B cell (primary cell): ENCODE results near the gene INPP4A. TPM values are rescaled to one million over a fixed set of nuclear protein-coding genes. Genes with fewer than 3 reads are reported as not detected.

Experiments used
- ATAC-seq: fragments of 200-7000 bp; cut with Tn5 transposase; one replicate; pipeline ENCODE4 v1.10.0; 2021; ENCODE audit warnings: low read depth, mild to moderate bottlenecking, moderate number of reproducible peaks, moderate library complexity
- CTCF ChIA-PET: fragments of 350-600 bp; sonication (Branson Sonifier 250); formaldehyde crosslinking; loops from one replicate; lab custom pipeline; 2021; ENCODE audit warnings: antibody characterized with exemption, inconsistent platforms; lab: Charles Lee
- POLR2A ChIA-PET: fragments of 350-600 bp; sonication (Branson Sonifier 250); formaldehyde crosslinking; loops from one replicate; lab custom pipeline; 2021; ENCODE audit warnings: antibody characterized with exemption; lab: Charles Lee
- DNase-seq: peaks from one replicate; pipeline ENCODE4 v3.0.0; 2013
- H2AFZ ChIP-seq: 2 replicates; pipeline ENCODE4 v1.6.1; 2012; ENCODE audit warnings: mild to moderate bottlenecking, low read depth, low read length; ENCODE audit not compliant: insufficient read depth, poor library complexity, severe bottlenecking
- H3K27ac ChIP-seq, 2 donors: 1 replicate in 1 of 2; 2 replicates in 1 of 2; pipeline ENCODE4 v1.5.1; 2012 to 2013; ENCODE audit warnings: low read length in 2 of 2, mild to moderate bottlenecking in 2 of 2, moderate library complexity in 1 of 2
- H3K27me3 ChIP-seq, 4 experiments: fragments of 200-600 bp in 1 of 4; sonication (generic) in 1 of 4; replicated peaks in 1 of 4; 1 replicate in 2 of 4; 2 replicates in 2 of 4; pipeline versions ENCODE4 v1.6.1 to v1.7.0; 2013 to 2016; ENCODE audit warnings: low read length in 3 of 4, mild to moderate bottlenecking in 2 of 4, mixed read lengths in 1 of 4, moderate library complexity in 1 of 4; ENCODE audit not compliant: insufficient read depth in 4 of 4, control insufficient read depth in 3 of 4; ENCODE audit errors: control extremely low read depth in 1 of 4
- H3K36me3 ChIP-seq, 2 experiments: replicated peaks in 1 of 2; 1 replicate in 1 of 2; 2 replicates in 1 of 2; pipeline versions ENCODE4 v1.6.1 to v1.7.1; 2013; ENCODE audit warnings: low read length in 1 of 2; ENCODE audit not compliant: insufficient read depth in 2 of 2, control insufficient read depth in 1 of 2; ENCODE audit errors: control extremely low read depth in 1 of 2, extremely low read depth in 1 of 2
- H3K4me1 ChIP-seq, 2 donors: fragments of 200-600 bp in 1 of 2; sonication (generic) in 1 of 2; 1 replicate in 1 of 2; 2 replicates in 1 of 2; pipeline versions ENCODE4 v1.5.1 to v1.6.1; 2013 to 2017; ENCODE audit warnings: low read length in 2 of 2; ENCODE audit not compliant: control insufficient read depth in 2 of 2, insufficient read depth in 2 of 2
- H3K4me2 ChIP-seq: replicated peaks from 2 replicates; pipeline ENCODE3; 2012; ENCODE audit warnings: mild to moderate bottlenecking, low read depth, low read length; ENCODE audit not compliant: poor library complexity, severe bottlenecking
- H3K4me3 ChIP-seq, 5 experiments: fragments of 200-600 bp in 1 of 5; sonication (generic) in 1 of 5; 1 replicate in 3 of 5; 2 replicates in 2 of 5; pipeline versions ENCODE4 v1.5.1 to v1.7.0; 2011 to 2016; ENCODE audit warnings: low read length in 4 of 5, mild to moderate bottlenecking in 4 of 5, low read depth in 2 of 5, control low read depth in 1 of 5, moderate library complexity in 1 of 5; ENCODE audit not compliant: insufficient read depth in 1 of 5; ENCODE audit errors: control extremely low read depth in 1 of 5, extremely low read depth in 1 of 5
- H3K79me2 ChIP-seq: fragments of 200-600 bp; sonication (generic); one replicate; pipeline ENCODE4 v1.6.0; 2016; ENCODE audit warnings: low read length; ENCODE audit not compliant: control insufficient read depth, insufficient read depth
- H3K9ac ChIP-seq: fragments of 200-600 bp; sonication (generic); 2 replicates; pipeline ENCODE4 v1.6.1; 2017; ENCODE audit warnings: mild to moderate bottlenecking, low read length, moderate library complexity
- H3K9me3 ChIP-seq, 3 donors: one replicate each; pipeline versions ENCODE4 v1.6.1 to v1.7.1; 2013; ENCODE audit warnings: low read length in 2 of 3; ENCODE audit not compliant: control insufficient read depth in 2 of 3, insufficient read depth in 1 of 3; ENCODE audit errors: control extremely low read depth in 1 of 3
- H4K20me1 ChIP-seq: 2 replicates; pipeline ENCODE4 v1.6.0; 2012; ENCODE audit warnings: mild to moderate bottlenecking, low read length; ENCODE audit not compliant: insufficient read depth, control insufficient read depth, poor library complexity, severe bottlenecking
- H3K27ac Mint-ChIP-seq: one replicate; pipeline ENCODE4 v1.8.0; 2021; ENCODE audit warnings: mixed read lengths
- H3K27me3 Mint-ChIP-seq: one replicate; pipeline ENCODE4 v1.8.0; 2021; ENCODE audit warnings: mixed read lengths
- H3K4me1 Mint-ChIP-seq: one replicate; pipeline ENCODE4 v1.8.0; 2021; ENCODE audit warnings: mixed read lengths
- H3K4me3 Mint-ChIP-seq: one replicate; pipeline ENCODE4 v1.8.0; 2021; ENCODE audit warnings: mixed read lengths
- H3K9me3 Mint-ChIP-seq: one replicate; pipeline ENCODE4 v1.8.0; 2022; ENCODE audit warnings: mixed read lengths; ENCODE audit not compliant: insufficient read depth
- EZH2 ChIP-seq: IDR thresholded peaks from 2 replicates; pipeline ENCODE4 v1.6.1; 2012; ENCODE audit warnings: borderline replicate concordance, low read depth, mild to moderate bottlenecking, moderate library complexity, low read length; ENCODE audit not compliant: insufficient read depth, poor library complexity, severe bottlenecking
- WGBS: methylation state at CpG from one replicate; pipeline ENCODE4 v1.1.5; 2013; ENCODE audit warnings: missing lambda C conversion rate; ENCODE audit not compliant: insufficient coverage; 5-methylcytosine and 5-hydroxymethylcytosine counted together
- intact Hi-C: fragments of 100-400 bp; cut with micrococcal nuclease; formaldehyde crosslinking; loops from one replicate; pipeline ENCODE4 v1.10.0; 2022
- polyA minus RNA-seq: library from RNA; depleted of rRNA, polyadenylated mRNA; stranded (reverse); fragments of >200 nt; gene quantifications from 2 replicates; pipeline ENCODE4 v1.2.3, GENCODE V29; 2012
- polyA plus RNA-seq: library from polyadenylated mRNA; depleted of rRNA; stranded (reverse); fragments of >200 nt; gene quantifications from 2 replicates; pipeline ENCODE4 v1.2.3, GENCODE V29; 2012
- total RNA-seq, 2 donors: library from RNA; stranded (reverse); fragments of 120-200 nt in 1 of 2; gene quantifications; 1 replicate in 1 of 2; 2 replicates in 1 of 2; pipeline versions ENCODE4 v1.2.3 to v1.2.4, GENCODE V29; 2013 to 2022
- TF ChIP-seq, protein P1 (sequence below): fragments of 200-600 bp; IDR thresholded peaks from one replicate; pipeline ENCODE4 v1.8.0; 2022; ENCODE audit warnings: antibody characterized with exemption, mild to moderate bottlenecking

INPP4A gene
- total RNA-seq (22.5 and 29.9 TPM in 2 replicates), polyA plus RNA-seq (9.9 and 10.7 TPM in 2 replicates), polyA minus RNA-seq (26.7 and 51.3 TPM in 2 replicates)
- 10.6 TPM for total RNA-seq (2013)

DNA sequence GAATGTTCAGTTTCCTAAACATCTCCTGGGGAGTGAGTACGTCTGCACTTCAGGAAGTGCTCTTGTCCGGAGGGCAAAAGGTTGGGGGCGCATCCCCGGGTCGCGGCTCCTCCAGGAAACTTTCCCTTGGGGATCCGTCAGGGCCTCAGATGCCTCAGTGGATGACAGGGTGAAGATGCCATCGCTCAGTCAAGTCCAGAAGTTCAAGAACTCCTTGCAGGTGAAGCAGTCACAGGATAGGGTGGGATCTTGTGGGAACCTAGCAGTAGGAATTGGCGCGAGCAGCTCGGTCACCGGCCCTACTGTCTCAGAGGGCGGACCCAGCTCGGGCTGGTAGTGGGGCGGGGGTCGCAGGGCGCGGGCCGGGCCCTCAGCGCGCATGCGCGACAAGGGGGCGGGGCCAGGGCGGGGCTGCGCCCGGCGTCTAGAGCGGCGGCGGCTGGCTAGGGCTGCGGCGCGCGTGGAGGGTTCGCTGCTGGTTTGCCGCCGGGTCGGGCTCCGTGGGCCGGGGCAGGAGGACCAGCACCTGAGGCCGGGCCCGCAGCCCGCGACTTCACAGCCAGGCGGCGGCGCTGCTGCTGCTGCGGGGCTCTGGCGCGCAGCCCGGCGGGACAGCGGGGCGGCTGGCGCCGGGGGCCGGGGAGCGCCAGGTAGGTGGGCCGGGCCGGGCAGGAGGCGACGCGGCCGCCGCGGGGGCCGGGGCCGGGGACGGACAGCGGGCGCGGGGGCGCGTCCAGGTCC lies at the start of gene INPP4A:
INPP4A (plus strand) TSS at position 423 of the 741 bp plus-strand sequence. CDS start 75,191 bp downstream, outside the sequence.
- CTCF ChIA-PET, result no interaction called here
- peak; percentile 95 for ATAC-seq
- DNase-seq, result peak; percentile 89

DNA sequence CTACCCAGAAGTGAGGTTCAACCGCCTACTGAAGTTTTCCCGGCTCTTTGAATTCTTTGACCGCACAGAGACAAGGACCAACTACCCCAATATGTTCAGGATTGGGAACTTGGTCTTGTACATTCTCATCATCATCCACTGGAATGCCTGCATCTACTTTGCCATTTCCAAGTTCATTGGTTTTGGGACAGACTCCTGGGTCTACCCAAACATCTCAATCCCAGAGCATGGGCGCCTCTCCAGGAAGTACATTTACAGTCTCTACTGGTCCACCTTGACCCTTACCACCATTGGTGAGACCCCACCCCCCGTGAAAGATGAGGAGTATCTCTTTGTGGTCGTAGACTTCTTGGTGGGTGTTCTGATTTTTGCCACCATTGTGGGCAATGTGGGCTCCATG lies 48.7 kb upstream of the INPP4A start:
- H3K27ac ChIP-seq, result no peak overlapping the region
- no peak overlapping the region for H3K9ac ChIP-seq
- H3K4me1 Mint-ChIP-seq, result no peaks in the 10 kb centered on the region
- peaks cover 0 to 14% (median 6%) of the 10 kb centered on the region in 4 experiments for H3K27me3 ChIP-seq
- H3K79me2 ChIP-seq, result no peaks in the 10 kb centered on the region
- no peaks in the 10 kb centered on the region for H3K36me3 ChIP-seq
- ChIA-PET CTCF (no interaction called here), POLR2A (no interaction called here)
- no peak overlapping the region for H3K27ac Mint-ChIP-seq
- no peaks in the 10 kb centered on the region for H3K9me3 ChIP-seq
- intact Hi-C loops, result no loop called here
- 96% methylated on average over 4 of the region's 6 CpGs for WGBS
- H3K4me2 ChIP-seq, result no peak overlapping the region
- no peak for TF ChIP-seq EZH2
- TF ChIP-seq, protein P1, sequence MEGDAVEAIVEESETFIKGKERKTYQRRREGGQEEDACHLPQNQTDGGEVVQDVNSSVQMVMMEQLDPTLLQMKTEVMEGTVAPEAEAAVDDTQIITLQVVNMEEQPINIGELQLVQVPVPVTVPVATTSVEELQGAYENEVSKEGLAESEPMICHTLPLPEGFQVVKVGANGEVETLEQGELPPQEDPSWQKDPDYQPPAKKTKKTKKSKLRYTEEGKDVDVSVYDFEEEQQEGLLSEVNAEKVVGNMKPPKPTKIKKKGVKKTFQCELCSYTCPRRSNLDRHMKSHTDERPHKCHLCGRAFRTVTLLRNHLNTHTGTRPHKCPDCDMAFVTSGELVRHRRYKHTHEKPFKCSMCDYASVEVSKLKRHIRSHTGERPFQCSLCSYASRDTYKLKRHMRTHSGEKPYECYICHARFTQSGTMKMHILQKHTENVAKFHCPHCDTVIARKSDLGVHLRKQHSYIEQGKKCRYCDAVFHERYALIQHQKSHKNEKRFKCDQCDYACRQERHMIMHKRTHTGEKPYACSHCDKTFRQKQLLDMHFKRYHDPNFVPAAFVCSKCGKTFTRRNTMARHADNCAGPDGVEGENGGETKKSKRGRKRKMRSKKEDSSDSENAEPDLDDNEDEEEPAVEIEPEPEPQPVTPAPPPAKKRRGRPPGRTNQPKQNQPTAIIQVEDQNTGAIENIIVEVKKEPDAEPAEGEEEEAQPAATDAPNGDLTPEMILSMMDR, result no peak
- H4K20me1 ChIP-seq, result no peaks in the 10 kb centered on the region
- no peak overlapping the region for H2AFZ ChIP-seq
- ATAC-seq, result no peak
- H3K9me3 Mint-ChIP-seq, result no peaks in the 10 kb centered on the region
- no peaks in the 10 kb centered on the region for H3K4me1 ChIP-seq
- no peak for DNase-seq
- no peak overlapping the region for H3K4me3 Mint-ChIP-seq
- peaks cover 37% of the 10 kb centered on the region for H3K27me3 Mint-ChIP-seq
- H3K4me3 ChIP-seq, result no peak overlapping the region

More for the DNA sequence above, at the start of gene INPP4A:
- Histone ChIP-seq H3K79me2 (peaks cover 34% of the 10 kb centered on the region), H3K9ac (peak within 1 kb of the TSS; percentile 84), H3K4me3 (peak within 1 kb of the TSS; percentile 42 to 89 (median 71)), H3K4me1 (peaks cover 13 to 16% of the 10 kb centered on the region in 2 donors), H3K36me3 (no peaks in the 10 kb centered on the region), H3K27me3 (no peaks in the 10 kb centered on the region), H3K27ac (peak within 1 kb of the TSS in 1 of 2 donors; percentile 50), H3K4me2 (peak within 1 kb of the TSS; percentile 92), H3K9me3 (peaks cover 2 to 11% (median 7%) of the 10 kb centered on the region in 3 donors), H2AFZ (peak within 1 kb of the TSS; percentile 92), H4K20me1 (no peaks in the 10 kb centered on the region)
- Mint-ChIP-seq H3K27ac (peak within 1 kb of the TSS; percentile 81), H3K27me3 (no peaks in the 10 kb centered on the region), H3K4me3 (peak within 1 kb of the TSS; percentile 95), H3K9me3 (peaks cover 3% of the 10 kb centered on the region), H3K4me1 (peaks cover 19% of the 10 kb centered on the region)
- intact Hi-C loops, result loop anchor here (1.0 to 10.0 kb wide), 5 partner anchors 11 to 160 kb away; partner anchors contain the start of genes COA5 and UNC50
- TF ChIP-seq EZH2, result no peak
- TF ChIP-seq, protein P1, result peak; percentile 13
- POLR2A ChIA-PET, result no interaction called here
- WGBS, result under 1% methylated on average over 75 of the region's 75 CpGs
